Peyer's patch (tissue), 4 donors: ENCODE measurements around the gene MED15. TPM values are rescaled to one million over a fixed set of nuclear protein-coding genes. Genes with fewer than 3 reads are reported as not detected.

Source experiments
- DNase-seq, 3 donors: peaks; one replicate each; pipeline ENCODE4 v3.0.0-alpha.2; 2017 to 2019
- H3K27ac ChIP-seq, 4 donors: fragments of 200-600 bp; sonication (generic); one replicate each; pipeline ENCODE4 v1.5.1; 2016 to 2019
- H3K27me3 ChIP-seq, 2 donors: fragments of 200-600 bp; sonication (generic); one replicate each; pipeline ENCODE4 v1.5.1; 2019
- H3K36me3 ChIP-seq, 3 donors: fragments of 200-600 bp; sonication (generic); one replicate each; pipeline ENCODE4 v1.5.1; 2016 to 2019
- H3K4me1 ChIP-seq, 4 donors: fragments of 200-600 bp; sonication (generic); one replicate each; pipeline ENCODE4 v1.5.1; 2016 to 2019
- H3K4me3 ChIP-seq, 4 donors: fragments of 200-600 bp; sonication (generic); 1 replicate in 3 of 4; 2 replicates in 1 of 4; pipeline ENCODE4 v1.5.1; 2016 to 2019; ENCODE audit warnings: mild to moderate bottlenecking in 1 of 4
- H3K9me3 ChIP-seq, 4 donors: fragments of 200-600 bp; sonication (generic); one replicate each; pipeline ENCODE4 v1.5.1; 2016 to 2019; ENCODE audit warnings: mild to moderate bottlenecking in 1 of 4
- POLR2A ChIP-seq, 2 donors: fragments of 450-650 bp; IDR thresholded peaks; one replicate each; pipeline ENCODE4 v1.5.1; 2017; ENCODE audit warnings: antibody characterized with exemption in 2 of 2, mild to moderate bottlenecking in 2 of 2, moderate library complexity in 2 of 2
- total RNA-seq, 4 donors: library from RNA; depleted of rRNA; stranded (reverse); fragments of >200 nt; gene quantifications; one replicate each; pipeline ENCODE4 v1.1.0, GENCODE V29; 2016
- TF ChIP-seq, protein P1 (sequence below), 6 experiments: fragments of 450-650 bp in 4 of 6; fragments of 200-600 bp in 2 of 6; sonication (generic) in 1 of 6; IDR thresholded peaks; one replicate each; pipeline ENCODE4 v1.5.1; 2017 to 2019; ENCODE audit warnings: antibody characterized with exemption in 6 of 6, mild to moderate bottlenecking in 3 of 6, moderate library complexity in 1 of 6

Gene MED15
- total RNA-seq, 4 donors from 2014 or later, result 115 to 215 (median 161) TPM

DNA sequence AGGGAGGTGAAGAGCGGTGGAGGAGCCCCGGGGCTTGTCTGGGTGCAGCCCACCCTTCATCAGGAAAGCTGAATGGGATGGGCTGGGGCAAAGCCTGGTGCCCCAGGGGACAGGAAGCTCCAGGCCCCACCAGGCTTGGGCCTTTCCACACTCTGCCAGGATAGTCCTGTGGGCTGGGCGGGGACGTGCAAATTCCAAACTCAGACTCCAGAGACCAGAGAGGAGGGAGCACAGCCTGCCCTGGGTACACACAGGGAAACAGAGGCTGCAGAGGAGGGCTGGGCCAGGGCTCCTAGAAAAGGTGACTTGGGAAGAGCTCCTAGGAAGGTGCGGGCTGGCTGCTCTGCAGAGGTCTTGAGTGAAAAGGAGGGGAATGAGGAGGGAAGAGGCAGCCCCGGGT is 124.7 kb downstream of the MED15 start:
- DNase-seq, result no peak
- no peaks in the 10 kb centered on the region for H3K4me1 ChIP-seq

GRCh38 chr22:20632518-20632917 is 125.1 kb downstream of the MED15 start:
- no peak overlapping the region for H3K4me3 ChIP-seq
- no peaks in the 10 kb centered on the region for H3K4me1 ChIP-seq
- no peak for DNase-seq

More for the DNA sequence above, 124.7 kb downstream of the MED15 start:
- no peak overlapping the region for H3K27ac ChIP-seq
- no peaks in the 10 kb centered on the region for H3K27me3 ChIP-seq
- no peaks in the 10 kb centered on the region for H3K9me3 ChIP-seq
- no peak overlapping the region for H3K4me3 ChIP-seq
- TF ChIP-seq POLR2A (IDR thresholded peaks at IDR 0.05), result no peak
- TF ChIP-seq, protein P1, sequence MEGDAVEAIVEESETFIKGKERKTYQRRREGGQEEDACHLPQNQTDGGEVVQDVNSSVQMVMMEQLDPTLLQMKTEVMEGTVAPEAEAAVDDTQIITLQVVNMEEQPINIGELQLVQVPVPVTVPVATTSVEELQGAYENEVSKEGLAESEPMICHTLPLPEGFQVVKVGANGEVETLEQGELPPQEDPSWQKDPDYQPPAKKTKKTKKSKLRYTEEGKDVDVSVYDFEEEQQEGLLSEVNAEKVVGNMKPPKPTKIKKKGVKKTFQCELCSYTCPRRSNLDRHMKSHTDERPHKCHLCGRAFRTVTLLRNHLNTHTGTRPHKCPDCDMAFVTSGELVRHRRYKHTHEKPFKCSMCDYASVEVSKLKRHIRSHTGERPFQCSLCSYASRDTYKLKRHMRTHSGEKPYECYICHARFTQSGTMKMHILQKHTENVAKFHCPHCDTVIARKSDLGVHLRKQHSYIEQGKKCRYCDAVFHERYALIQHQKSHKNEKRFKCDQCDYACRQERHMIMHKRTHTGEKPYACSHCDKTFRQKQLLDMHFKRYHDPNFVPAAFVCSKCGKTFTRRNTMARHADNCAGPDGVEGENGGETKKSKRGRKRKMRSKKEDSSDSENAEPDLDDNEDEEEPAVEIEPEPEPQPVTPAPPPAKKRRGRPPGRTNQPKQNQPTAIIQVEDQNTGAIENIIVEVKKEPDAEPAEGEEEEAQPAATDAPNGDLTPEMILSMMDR (IDR thresholded peaks at IDR 0.05), result no peak
- no peaks in the 10 kb centered on the region for H3K36me3 ChIP-seq

DNA sequence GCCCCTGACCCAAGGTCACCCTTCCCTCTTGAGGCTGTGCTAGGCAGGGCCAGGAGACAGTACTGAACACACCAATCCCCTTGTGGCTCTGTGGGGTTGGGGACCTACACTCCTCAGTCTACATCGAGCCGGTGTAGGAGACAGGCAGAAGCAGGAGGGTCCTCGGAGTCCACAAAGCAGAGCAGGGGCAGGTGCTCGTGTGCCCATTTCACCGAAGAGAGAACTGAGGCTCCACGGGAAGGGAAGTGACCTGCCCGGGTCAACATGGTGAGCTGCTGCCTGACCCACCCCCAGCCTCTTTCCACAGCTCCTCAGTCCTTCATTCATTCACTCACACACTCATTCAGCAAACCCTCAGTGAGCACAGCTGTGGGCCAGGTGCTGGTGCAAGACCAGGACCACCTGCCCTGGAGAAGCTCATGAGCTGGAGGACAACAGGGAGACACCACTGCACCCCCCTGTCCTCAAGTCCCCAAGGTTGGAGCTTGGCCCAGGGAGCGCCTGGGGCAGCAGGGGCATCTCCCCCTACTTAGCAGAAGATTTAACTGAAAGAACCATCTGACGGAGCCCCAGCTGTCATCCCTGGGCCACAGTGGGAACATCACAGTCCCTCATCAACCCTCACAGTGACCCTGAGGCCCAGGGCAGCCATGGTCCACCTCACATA is 127.3 kb downstream of the MED15 start:
- Histone ChIP-seq H3K36me3 (no peaks in the 10 kb centered on the region), H3K4me1 (no peaks in the 10 kb centered on the region), H3K4me3 (no peak overlapping the region), H3K27ac (no peak overlapping the region), H3K9me3 (no peaks in the 10 kb centered on the region), H3K27me3 (no peaks in the 10 kb centered on the region)
- no peak for TF ChIP-seq POLR2A (IDR thresholded peaks at IDR 0.05)
- TF ChIP-seq, protein P1 (IDR thresholded peaks at IDR 0.05), result no peak
- DNase-seq, result no peak

More at GRCh38 chr22:20632518-20632917, 125.1 kb downstream of the MED15 start:
- Histone ChIP-seq H3K27ac (no peak overlapping the region), H3K36me3 (no peaks in the 10 kb centered on the region), H3K9me3 (no peaks in the 10 kb centered on the region), H3K27me3 (no peaks in the 10 kb centered on the region)
- TF ChIP-seq, protein P1 (IDR thresholded peaks at IDR 0.05), result no peak
- no peak for TF ChIP-seq POLR2A (IDR thresholded peaks at IDR 0.05)

DNA sequence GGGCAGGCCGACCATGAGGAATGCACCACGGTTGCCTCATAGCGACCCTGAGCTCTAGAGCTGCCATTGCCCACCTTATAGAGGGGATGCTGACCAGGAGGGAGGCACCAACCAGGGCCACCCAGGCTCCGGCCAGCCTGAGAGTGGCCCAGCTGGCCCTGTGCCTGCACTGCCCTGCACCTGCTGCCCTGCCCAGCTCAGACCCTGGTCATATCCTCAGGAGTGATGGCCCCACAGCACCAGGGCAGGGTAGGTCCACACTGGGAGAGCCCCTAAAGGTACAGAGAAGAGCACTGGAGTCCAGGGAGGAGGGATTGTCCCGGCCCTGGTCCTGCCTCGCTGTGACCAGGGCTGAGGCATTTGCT is 127.8 kb downstream of the MED15 start:
- Histone ChIP-seq H3K36me3 (no peaks in the 10 kb centered on the region), H3K27me3 (no peaks in the 10 kb centered on the region), H3K27ac (no peak overlapping the region), H3K4me3 (no peak overlapping the region), H3K9me3 (no peaks in the 10 kb centered on the region), H3K4me1 (no peaks in the 10 kb centered on the region)
- DNase-seq, result no peak
- TF ChIP-seq, protein P1 (IDR thresholded peaks at IDR 0.05), result no peak
- TF ChIP-seq POLR2A (IDR thresholded peaks at IDR 0.05), result no peak

DNA sequence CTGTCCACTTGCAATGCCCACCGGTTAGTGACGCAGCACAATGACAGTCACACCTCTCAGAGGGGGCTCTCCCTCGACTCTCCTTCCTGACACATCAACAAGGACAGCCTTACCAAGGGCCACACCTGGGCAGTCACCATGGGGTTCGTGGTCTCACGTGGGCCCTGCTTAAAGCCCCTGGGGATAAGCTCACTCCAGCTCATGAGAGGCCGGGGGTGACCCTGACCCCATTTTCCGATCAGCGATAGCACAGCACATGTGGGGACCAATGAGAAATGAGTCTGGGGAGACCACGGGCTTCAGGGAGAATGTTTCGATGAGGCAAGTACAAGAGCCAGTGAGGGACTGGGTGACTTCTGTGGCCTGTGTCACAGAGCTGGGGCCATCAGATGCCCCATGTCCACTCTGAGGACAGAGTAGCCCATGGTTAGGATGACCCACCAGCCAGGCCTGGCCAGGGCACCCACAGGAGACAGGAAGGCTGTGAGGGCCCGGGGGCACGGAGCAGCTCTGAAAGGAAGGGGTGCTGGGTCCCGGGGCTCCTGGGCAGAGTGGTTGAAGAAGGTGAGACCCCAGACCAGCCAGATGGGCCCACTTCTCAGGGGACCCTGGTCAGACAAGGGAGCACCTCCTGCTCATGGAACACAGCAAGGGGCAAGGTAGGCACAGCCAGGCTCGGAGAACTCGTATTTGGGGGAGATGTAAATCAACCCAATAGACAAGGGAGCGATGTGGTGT is 128.8 kb downstream of the MED15 start:
- Histone ChIP-seq H3K4me3 (no peak overlapping the region), H3K27ac (no peak overlapping the region), H3K9me3 (no peaks in the 10 kb centered on the region), H3K4me1 (no peaks in the 10 kb centered on the region), H3K36me3 (no peaks in the 10 kb centered on the region), H3K27me3 (no peaks in the 10 kb centered on the region)
- no peak for DNase-seq
- TF ChIP-seq POLR2A (IDR thresholded peaks at IDR 0.05), result no peak
- TF ChIP-seq, protein P1 (IDR thresholded peaks at IDR 0.05), result no peak
